ENCODE results near the gene ATP10A. TPM values are rescaled to one million over a fixed set of nuclear protein-coding genes. Genes with fewer than 3 reads are reported as not detected.

The ATP10A gene
- polyA plus RNA-seq, 1 donor (not counting 4 experiments of a cell fraction or from before 2014, with no cell fraction given): not detected

DNA sequence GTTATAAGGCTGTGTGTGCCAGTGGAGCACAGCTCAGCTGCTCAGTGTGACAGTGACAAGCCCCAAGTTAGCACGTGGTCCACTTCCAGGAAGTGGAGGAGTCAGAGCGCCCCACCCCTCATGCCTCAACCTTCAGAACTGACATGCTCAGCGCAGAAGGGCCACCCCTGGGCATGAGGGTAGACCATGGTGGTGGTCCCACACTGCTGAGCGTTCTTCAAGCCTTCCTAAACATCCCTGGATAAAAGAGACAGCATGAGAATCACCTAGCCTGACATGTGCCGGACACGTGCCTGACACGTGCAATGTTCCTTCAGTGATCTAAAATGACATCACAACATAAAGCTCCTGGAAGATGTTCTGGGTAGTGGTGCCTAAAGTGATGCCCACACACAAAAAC, 16.8 kb downstream of the ATP10A start:
- H4K20me1 ChIP-seq (ENCODE audit: control insufficient read depth, extremely low read depth, insufficient read depth, low read length): no peaks in the 10 kb centered on the region
- H3K9ac ChIP-seq (ENCODE audit: control insufficient read depth, extremely low read depth, insufficient read depth, low read length): no peak overlapping the region
- H3K27me3 ChIP-seq (ENCODE audit: control insufficient read depth, extremely low read depth, insufficient read depth, low read length): no peaks in the 10 kb centered on the region
- no peak overlapping the region for H2AFZ ChIP-seq (ENCODE audit: control insufficient read depth, low read length)
- H3K36me3 ChIP-seq (ENCODE audit: control insufficient read depth in 2 of 2, extremely low read depth in 1 of 2, insufficient read depth in 2 of 2, low read length in 2 of 2): no peaks in the 10 kb centered on the region
- dilution Hi-C loops (cut with MboI; ENCODE audit: extremely low pct_ligation_motif_present, low sequenced_read_pairs): no loop called here
- H3K4me2 ChIP-seq (ENCODE audit: control insufficient read depth, extremely low read depth, insufficient read depth, low read depth, low read length): no peak overlapping the region
- no peak for FAIRE-seq
- TF ChIP-seq CTCF (optimal IDR thresholded peaks at IDR 0.05 in 1 of 3, IDR thresholded peaks at IDR 0.05 in 1 of 3, conservative IDR thresholded peaks at IDR 0.05 in 1 of 3; ENCODE audit: extremely low read depth in 1 of 3, insufficient read depth in 2 of 3, low read length in 3 of 3): no peak
- no peak for TF ChIP-seq EZH2 (IDR thresholded peaks at IDR 0.05; ENCODE audit: low read length)
- H3K27ac ChIP-seq (ENCODE audit: control insufficient read depth, insufficient read depth, low read length): no peak overlapping the region
- H3K4me1 ChIP-seq (ENCODE audit: control insufficient read depth, extremely low read depth, insufficient read depth, low read length): no peaks in the 10 kb centered on the region
- DNase-seq (ENCODE audit: low read depth, low spot score): no peak
- H3K9me1 ChIP-seq (ENCODE audit: control insufficient read depth, extremely low read depth, insufficient read depth, low read length): no peaks in the 10 kb centered on the region
- peaks cover 2% of the 10 kb centered on the region for H3K9me3 ChIP-seq (ENCODE audit: control insufficient read depth, low read depth, low read length)
- no peak overlapping the region for H3K4me3 ChIP-seq (ENCODE audit: control insufficient read depth in 2 of 3, extremely low read depth in 1 of 3, insufficient read depth in 2 of 3, low read depth in 1 of 3, low read length in 3 of 3)
- no peaks in the 10 kb centered on the region for H3K79me2 ChIP-seq (ENCODE audit: control insufficient read depth, insufficient read depth, low read length)

- Histone ChIP-seq H3K4me2 (ENCODE audit: control insufficient read depth, extremely low read depth, insufficient read depth, low read depth, low read length) (no peak overlapping the region), H3K9me1 (ENCODE audit: control insufficient read depth, extremely low read depth, insufficient read depth, low read length) (no peaks in the 10 kb centered on the region), H3K79me2 (ENCODE audit: control insufficient read depth, insufficient read depth, low read length) (no peaks in the 10 kb centered on the region), H4K20me1 (ENCODE audit: control insufficient read depth, extremely low read depth, insufficient read depth, low read length) (no peaks in the 10 kb centered on the region), H3K4me3 (ENCODE audit: control insufficient read depth in 2 of 3, extremely low read depth in 1 of 3, insufficient read depth in 2 of 3, low read depth in 1 of 3, low read length in 3 of 3) (no peak overlapping the region), H2AFZ (ENCODE audit: control insufficient read depth, low read length) (no peak overlapping the region), H3K36me3 (ENCODE audit: control insufficient read depth in 2 of 2, extremely low read depth in 1 of 2, insufficient read depth in 2 of 2, low read length in 2 of 2) (no peaks in the 10 kb centered on the region), H3K27ac (ENCODE audit: control insufficient read depth, insufficient read depth, low read length) (no peak overlapping the region), H3K9me3 (ENCODE audit: control insufficient read depth, low read depth, low read length) (peaks cover 2% of the 10 kb centered on the region), H3K27me3 (ENCODE audit: control insufficient read depth, extremely low read depth, insufficient read depth, low read length) (no peaks in the 10 kb centered on the region), H3K4me1 (ENCODE audit: control insufficient read depth, extremely low read depth, insufficient read depth, low read length) (no peaks in the 10 kb centered on the region), H3K9ac (ENCODE audit: control insufficient read depth, extremely low read depth, insufficient read depth, low read length) (no peak overlapping the region)
- FAIRE-seq (no peak), DNase-seq (ENCODE audit: low read depth, low spot score) (no peak)
- TF ChIP-seq EZH2 (IDR thresholded peaks at IDR 0.05; ENCODE audit: low read length) (no peak), CTCF (optimal IDR thresholded peaks at IDR 0.05 in 1 of 3, IDR thresholded peaks at IDR 0.05 in 1 of 3, conservative IDR thresholded peaks at IDR 0.05 in 1 of 3; ENCODE audit: extremely low read depth in 1 of 3, insufficient read depth in 2 of 3, low read length in 3 of 3) (no peak)
- dilution Hi-C loops (cut with MboI; ENCODE audit: extremely low pct_ligation_motif_present, low sequenced_read_pairs): no loop called here
These were observed 18.0 kb downstream of the ATP10A start for GRCh38 chr15:25844981-25845680.
